Activated CD8-positive, alpha-beta memory T cell treated with anti-CD3 and anti-CD28 coated beads, Interleukin-2, amount 50 U/mL, for 24 hours (primary cell): Measurements from ENCODE around the gene DNAAF5.
"Not testable (repeated sequence)": the region's sequence is repeated elsewhere in the genome, so short reads cannot be mapped to it uniquely, and the experiment has no call there.

Experiments
- DNase-seq: peaks from one replicate; pipeline ENCODE4 v3.0.0-alpha.2; 2020; ENCODE audit errors: extremely low read depth

DNAAF5 gene

DNA sequence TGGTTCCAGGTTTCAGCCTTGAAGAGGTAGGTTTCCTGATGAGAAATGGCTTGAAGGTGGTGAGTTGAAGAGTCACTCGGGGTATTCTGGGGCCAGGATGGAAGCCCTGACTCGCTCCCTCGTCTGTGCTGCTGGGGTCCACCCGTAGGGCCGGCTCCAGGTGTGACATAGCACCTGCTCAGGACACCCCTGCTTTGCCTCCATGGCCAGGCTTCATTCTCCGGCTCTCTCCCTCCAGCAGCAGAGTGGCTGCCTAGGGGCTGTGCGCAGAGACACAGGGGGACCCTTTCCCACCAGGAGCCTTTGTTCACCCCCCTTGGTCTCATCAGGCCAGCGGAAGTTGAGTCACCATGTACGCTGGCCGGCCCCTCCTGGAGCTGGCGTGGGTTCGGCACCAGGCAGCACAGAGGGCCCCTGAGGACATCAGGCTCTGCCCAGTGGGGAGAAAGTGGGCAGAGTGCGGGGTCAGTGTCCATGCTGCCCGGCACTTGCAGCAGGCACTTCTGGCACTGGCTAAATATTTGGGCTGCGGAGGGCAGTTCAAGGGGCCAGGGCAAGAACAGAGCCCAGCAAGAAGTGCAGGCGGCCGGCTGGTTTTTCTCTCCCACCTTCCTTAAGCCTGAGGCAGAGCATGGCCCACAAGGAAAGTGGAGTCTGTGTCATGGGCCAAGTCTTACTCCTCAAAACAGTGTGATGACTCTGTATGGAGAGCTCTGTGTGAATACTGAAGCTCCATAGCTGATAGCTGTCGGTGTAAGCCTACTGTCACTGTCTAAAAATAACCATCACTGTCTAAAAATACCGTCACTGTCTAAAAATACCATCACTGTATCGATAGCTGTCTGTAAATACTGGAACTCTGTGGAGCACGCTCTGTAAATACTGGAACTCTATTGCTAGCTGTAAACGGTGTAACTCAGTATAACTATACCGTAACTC is 4.3 kb downstream of the DNAAF5 start:
- DNase-seq: no peak

DNA sequence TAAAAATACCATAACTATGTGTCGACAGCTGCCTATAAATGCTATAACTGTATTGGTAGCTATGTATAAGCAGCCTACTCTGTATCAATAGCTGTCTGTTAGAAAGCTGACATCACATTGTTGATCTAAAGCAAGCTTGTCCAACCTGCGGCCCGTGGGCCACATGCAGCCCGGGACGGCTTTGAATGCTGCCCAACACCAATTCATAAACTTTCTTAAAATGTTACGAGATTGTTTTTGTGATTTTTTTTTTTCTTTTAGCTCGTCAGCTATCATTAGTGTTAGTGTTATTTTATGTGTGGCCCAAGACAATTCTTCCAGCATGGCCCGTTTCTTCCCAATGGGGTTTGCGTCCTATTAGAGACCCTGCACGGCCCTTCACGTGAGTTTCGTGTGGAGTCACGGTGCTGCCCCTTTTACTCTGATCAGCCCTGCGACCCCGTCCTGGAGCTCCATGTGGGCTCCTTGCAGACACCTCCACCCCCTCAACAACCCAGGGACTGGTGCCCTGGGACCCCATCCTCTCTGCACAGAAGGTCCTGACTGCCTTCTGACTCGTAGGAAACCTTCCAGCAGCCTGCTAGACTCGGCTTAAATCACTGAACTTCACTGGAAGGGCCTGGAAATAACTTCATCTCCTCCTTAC is 5.1 kb downstream of the DNAAF5 start:
- DNase-seq: no peak

GRCh38 chr7:732094-732541 is 5.6 kb downstream of the DNAAF5 start:
- no peak for DNase-seq

GRCh38 chr7:732556-732955 is 6.1 kb downstream of the DNAAF5 start:
- DNase-seq: no peak

DNA sequence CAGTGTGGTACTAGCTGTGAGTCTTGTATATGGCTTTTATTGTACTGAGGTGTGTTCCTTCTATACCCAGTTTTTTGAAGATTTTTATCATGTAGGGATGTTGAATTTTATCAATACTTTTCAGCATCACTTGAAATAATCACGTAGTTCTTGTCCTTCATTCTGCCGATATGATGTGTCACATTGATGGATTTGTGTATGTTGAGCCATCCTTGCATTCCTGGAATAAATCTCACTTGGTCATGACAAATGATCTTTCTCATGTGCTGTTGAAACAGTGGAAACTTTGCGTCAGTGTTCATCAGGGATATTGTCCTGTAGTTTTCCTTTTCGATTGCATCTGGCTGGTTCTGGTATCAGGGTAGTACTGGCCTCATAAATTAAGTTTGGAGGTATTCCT is 7.7 kb downstream of the DNAAF5 start:
- no peak for DNase-seq

DNA sequence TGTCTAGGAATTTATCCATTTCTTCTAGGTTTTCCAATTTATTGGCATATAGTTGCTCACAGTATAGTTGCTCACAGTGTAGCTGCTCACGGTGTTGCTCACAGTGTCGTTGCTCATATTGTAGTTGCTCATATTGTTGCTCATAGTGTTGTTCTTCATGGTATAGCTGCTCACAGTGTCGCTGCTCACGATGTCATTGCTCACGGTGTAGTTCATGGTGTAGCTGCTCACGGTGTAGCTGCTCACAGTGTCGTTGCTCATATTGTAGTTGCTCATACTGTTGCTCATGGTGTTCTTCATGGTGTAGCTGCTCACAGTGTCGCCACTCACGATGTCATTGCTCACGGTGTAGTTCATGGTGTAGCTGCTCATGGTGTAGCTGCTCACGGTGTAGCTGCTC is 8.3 kb downstream of the DNAAF5 start:
- DNase-seq: no peak

- DNase-seq: no peak
Measured at GRCh38 chr7:738241-738640, 11.7 kb downstream of the DNAAF5 start.

DNA sequence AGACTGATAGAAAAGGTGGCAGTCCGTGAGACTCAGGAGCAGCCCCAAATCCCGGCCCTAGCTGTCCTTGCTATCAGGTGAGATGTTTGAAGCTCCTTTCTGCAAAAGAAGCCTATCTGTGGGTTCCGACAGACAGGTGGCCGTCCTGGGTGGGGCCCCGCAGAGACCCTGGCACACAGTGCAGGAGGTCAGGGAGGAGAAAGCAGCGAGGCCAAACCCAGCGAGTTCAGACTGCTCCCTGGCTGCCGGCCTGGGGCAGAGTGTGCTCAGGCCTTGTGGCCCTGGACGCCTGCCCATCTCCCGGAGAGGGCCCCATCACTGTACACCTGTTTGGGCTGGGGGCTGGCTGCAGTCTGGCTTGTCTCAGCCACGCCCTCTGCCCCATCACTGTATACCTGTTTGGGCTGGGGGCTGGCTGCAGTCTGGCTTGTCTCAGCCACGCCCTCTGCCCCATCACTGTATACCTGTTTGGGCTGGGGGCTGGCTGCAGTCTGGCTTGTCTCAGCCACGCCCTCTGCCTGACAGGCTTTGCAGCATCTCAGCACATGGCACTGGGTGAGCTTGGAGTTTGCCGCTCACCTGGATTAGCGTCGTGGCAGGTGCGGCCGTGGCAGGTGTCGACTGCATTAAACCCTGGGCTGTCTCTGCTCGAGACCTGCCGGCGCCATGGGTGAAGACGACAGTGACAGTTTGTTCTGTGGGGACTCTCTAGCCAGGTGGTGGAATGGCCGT is 12.4 kb downstream of the DNAAF5 start:
- DNase-seq: no peak

GRCh38 chr7:739455-739982 is 13.0 kb downstream of the DNAAF5 start:
- no peak for DNase-seq

- no peak for DNase-seq
Measured at GRCh38 chr7:739983-740942, 13.8 kb downstream of the DNAAF5 start.

GRCh38 chr7:741191-741671 is 14.7 kb downstream of the DNAAF5 start:
- DNase-seq: no peak

DNA sequence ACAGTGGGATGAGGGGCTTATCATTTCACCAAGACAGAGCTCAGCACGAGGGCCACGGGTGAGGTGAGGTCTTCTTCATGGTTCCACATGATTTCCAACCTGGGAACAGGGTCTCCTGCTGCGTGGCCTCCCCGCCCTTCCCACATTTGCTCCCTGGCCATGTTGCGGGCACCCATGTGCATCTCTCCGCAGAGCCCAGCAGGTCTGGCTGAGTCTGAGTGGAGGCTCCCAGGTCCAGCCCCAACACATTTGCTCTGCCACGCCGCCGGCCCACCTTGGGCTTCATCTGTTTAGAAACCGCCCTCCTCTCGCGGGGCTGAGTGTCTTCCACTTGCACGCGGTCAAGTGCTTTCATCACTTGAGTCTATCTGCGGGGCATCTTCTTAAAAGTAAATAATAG is 15.4 kb downstream of the DNAAF5 start:
- no peak for DNase-seq

- DNase-seq: no peak
Measured at GRCh38 chr7:742791-743190, 16.3 kb downstream of the DNAAF5 start.

DNA sequence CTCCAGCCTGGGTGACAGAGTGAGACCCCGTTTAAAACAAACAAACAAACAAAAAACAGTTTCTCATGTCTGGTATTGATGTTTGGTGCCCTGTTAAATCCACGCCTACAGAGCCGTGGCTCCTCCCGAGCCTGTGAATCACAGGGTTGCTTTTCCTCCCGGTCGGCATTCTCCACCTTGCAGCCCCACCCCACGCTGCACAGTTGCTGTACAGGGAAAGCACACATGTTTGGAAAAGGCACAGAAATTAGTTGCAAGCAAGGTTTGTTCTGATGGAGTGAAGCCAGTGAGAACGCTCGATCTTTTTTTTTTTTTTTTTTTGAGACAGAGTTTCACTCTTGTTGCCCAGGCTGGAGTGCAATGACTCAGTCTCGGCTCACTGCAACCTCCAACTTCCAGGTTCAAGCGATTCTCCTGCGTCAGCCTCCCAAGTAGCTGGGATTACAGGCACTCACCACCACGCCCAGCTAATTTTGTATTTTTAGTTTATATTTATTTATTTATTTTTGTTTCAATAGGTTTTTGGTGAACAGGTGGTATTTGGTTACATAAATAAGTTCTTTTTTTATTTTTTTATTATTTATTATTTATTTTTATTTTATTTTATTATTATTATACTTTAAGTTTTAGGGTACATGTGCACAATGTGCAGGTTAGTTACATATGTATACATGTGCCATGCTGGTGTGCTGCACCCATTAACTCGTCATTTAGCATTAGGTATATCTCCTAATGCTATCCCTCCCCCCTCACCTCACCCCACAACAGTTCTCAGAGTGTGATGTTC is 17.0 kb downstream of the DNAAF5 start:
- not testable (repeated sequence) for DNase-seq

DNA sequence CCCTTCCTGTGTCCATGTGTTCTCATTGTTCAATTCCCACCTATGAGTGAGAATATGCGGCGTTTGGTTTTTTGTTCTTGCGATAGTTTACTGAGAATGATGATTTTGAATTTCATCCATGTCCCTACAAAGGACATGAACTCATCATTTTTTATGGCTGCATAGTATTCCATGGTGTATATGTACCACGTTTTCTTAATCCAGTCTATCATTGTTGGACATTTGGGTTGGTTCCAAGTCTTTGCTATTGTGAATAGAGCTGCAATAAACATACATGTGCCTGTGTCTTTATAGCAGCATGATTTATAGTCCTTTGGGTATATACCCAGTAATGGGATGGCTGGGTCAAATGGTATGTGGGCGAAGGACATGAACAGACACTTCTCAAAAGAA is 17.6 kb downstream of the DNAAF5 start:
- not testable (repeated sequence) for DNase-seq

- no peak for DNase-seq
Measured at GRCh38 chr7:744854-745430, 18.4 kb downstream of the DNAAF5 start.

GRCh38 chr7:745431-746154 is 19.1 kb downstream of the DNAAF5 start:
- no peak for DNase-seq

- DNase-seq: no peak
Measured at GRCh38 chr7:746155-747061, 19.9 kb downstream of the DNAAF5 start.
